Peyer's patch (tissue), 4 donors: ENCODE measurements around the gene DEGS2.

ENCODE experiments used
- CTCF ChIP-seq, 6 experiments: fragments of 450-650 bp in 4 of 6; fragments of 200-600 bp in 2 of 6; sonication (generic) in 1 of 6; IDR thresholded peaks; one replicate each; pipeline ENCODE4 v1.5.1; 2017 to 2019; ENCODE audit warnings: antibody characterized with exemption in 6 of 6, mild to moderate bottlenecking in 3 of 6, moderate library complexity in 1 of 6
- POLR2A ChIP-seq, 2 donors: fragments of 450-650 bp; IDR thresholded peaks; one replicate each; pipeline ENCODE4 v1.5.1; 2017; ENCODE audit warnings: antibody characterized with exemption in 2 of 2, mild to moderate bottlenecking in 2 of 2, moderate library complexity in 2 of 2

GRCh38 chr14:100202712-100203111 is 43.3 kb upstream of the DEGS2 start:
- TF ChIP-seq CTCF (IDR thresholded peaks at IDR 0.05): no peak
- no peak for TF ChIP-seq POLR2A (IDR thresholded peaks at IDR 0.05)
